Testis (tissue), 2 donors: ENCODE results near the gene TM4SF4.

Experiments
- POLR2A ChIP-seq: fragments of 450-650 bp; IDR thresholded peaks from one replicate; pipeline ENCODE4 v1.6.1; 2017; ENCODE audit warnings: antibody characterized with exemption, mild to moderate bottlenecking, moderate library complexity
- TF ChIP-seq, protein P1 (sequence below), 3 experiments: fragments of 450-650 bp in 2 of 3; fragments of 200-600 bp in 1 of 3; sonication (generic) in 1 of 3; IDR thresholded peaks; one replicate each; pipeline ENCODE4 v1.5.1; 2016 to 2019; ENCODE audit warnings: antibody characterized with exemption in 3 of 3, mild to moderate bottlenecking in 2 of 3, moderate library complexity in 1 of 3

DNA sequence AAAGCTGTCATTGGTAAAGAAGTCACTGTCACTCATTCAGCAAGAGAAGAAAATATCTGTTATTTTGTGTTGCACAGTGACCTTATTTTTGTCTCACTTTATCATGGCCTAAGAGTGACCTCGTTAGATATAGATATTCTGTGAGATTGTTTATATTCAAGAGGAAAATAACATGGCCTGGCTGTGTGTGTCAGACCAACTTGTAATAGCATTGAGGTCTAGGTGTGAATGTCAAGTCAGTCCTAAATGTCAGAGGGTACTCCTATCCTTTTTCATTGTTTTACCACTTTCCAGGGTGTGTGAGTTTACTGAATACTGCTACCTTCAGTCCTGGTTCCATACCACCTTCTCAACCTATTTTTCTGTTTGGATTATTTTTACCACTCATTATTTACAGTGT lies 18.5 kb upstream of the TM4SF4 start:
- TF ChIP-seq, protein P1, sequence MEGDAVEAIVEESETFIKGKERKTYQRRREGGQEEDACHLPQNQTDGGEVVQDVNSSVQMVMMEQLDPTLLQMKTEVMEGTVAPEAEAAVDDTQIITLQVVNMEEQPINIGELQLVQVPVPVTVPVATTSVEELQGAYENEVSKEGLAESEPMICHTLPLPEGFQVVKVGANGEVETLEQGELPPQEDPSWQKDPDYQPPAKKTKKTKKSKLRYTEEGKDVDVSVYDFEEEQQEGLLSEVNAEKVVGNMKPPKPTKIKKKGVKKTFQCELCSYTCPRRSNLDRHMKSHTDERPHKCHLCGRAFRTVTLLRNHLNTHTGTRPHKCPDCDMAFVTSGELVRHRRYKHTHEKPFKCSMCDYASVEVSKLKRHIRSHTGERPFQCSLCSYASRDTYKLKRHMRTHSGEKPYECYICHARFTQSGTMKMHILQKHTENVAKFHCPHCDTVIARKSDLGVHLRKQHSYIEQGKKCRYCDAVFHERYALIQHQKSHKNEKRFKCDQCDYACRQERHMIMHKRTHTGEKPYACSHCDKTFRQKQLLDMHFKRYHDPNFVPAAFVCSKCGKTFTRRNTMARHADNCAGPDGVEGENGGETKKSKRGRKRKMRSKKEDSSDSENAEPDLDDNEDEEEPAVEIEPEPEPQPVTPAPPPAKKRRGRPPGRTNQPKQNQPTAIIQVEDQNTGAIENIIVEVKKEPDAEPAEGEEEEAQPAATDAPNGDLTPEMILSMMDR (IDR thresholded peaks at IDR 0.05), result no peak
- no peak for TF ChIP-seq POLR2A
